ENCODE results near the gene RSPRY1.

DNA sequence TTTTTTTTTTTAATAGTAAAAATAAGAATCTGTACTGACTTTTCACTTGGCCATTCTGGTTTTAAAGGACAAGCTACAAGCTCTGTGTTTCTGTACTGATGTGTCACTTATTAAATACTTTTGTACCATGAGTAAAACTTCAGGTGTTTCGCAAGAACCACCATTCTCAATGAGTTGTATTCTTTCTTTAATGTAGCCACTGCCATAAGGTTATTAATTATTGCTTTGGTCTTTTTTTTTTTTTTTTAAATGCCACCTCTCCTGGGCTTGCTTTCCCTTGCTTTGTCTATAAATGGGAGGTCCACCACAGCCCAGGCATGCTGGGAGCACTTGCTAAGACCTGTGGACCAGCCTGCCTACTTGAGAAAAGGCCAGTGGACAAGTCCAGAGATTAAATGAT, 67.3 kb downstream of the RSPRY1 start:
- no peak for TF ChIP-seq CTCF (conservative IDR thresholded peaks at IDR 0.05)
- TF ChIP-seq ZFX (IDR thresholded peaks at IDR 0.05) = no peak
